ENCODE measurements around the gene S1PR1. TPM values are rescaled to one million over a fixed set of nuclear protein-coding genes. Genes with fewer than 3 reads are reported as not detected.
"Not testable (repeated sequence)": the region's sequence is repeated elsewhere in the genome, so short reads cannot be mapped to it uniquely, and the experiment has no call there.

S1PR1 gene
- total RNA-seq, 1 donor from 2014 or later: not detected

- TF ChIP-seq CTCF (IDR thresholded peaks at IDR 0.05): no peak
- Mint-ChIP-seq H3K4me3 (ENCODE audit: unreplicated experiment) (no peak overlapping the region), H3K4me1 (ENCODE audit: unreplicated experiment) (no peaks in the 10 kb centered on the region), H3K27me3 (ENCODE audit: unreplicated experiment) (no peaks in the 10 kb centered on the region), H3K36me3 (ENCODE audit: unreplicated experiment) (no peaks in the 10 kb centered on the region), H3K9me3 (ENCODE audit: unreplicated experiment) (no peaks in the 10 kb centered on the region), H3K27ac (ENCODE audit: unreplicated experiment) (no peak overlapping the region)
- DNase-seq (ENCODE audit: extremely low spot score, unreplicated experiment): no peak
Observed at GRCh38 chr1:101207891-101208290, 28.9 kb upstream of the S1PR1 start.

- DNase-seq (ENCODE audit: extremely low spot score, unreplicated experiment): no peak
- no peak overlapping the region for H3K4me3 Mint-ChIP-seq (ENCODE audit: unreplicated experiment)
- no peak overlapping the region for H3K27ac Mint-ChIP-seq (ENCODE audit: unreplicated experiment)
- TF ChIP-seq CTCF (IDR thresholded peaks at IDR 0.05): no peak
- no peaks in the 10 kb centered on the region for H3K4me1 Mint-ChIP-seq (ENCODE audit: unreplicated experiment)
- H3K27me3 Mint-ChIP-seq (ENCODE audit: unreplicated experiment): peaks cover 18% of the 10 kb centered on the region
- no peaks in the 10 kb centered on the region for H3K9me3 Mint-ChIP-seq (ENCODE audit: unreplicated experiment)
- no peaks in the 10 kb centered on the region for H3K36me3 Mint-ChIP-seq (ENCODE audit: unreplicated experiment)
Observed at GRCh38 chr1:101215363-101216011, 21.3 kb upstream of the S1PR1 start.

DNA sequence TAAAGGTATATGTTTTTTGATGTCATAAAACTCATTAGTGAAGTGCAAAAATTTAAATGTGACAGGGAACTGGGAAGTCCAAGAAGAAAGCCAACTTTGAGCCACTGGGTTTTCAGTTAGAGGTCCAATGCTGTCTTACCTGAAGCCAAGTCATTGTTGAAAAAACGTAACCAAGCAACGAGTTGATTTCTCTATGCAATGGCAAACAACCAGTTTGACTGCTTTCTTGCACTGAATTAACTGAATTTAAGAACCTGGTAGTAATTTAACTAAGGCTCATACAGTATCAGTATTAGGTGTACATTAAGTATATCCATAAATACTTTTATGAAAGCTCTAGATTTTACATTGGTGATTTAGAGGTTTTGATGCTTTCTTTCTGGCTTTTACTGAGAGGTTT lies 20.2 kb upstream of the S1PR1 start:
- TF ChIP-seq CTCF (IDR thresholded peaks at IDR 0.05): no peak
- peaks cover 19% of the 10 kb centered on the region for H3K27me3 Mint-ChIP-seq (ENCODE audit: unreplicated experiment)
- DNase-seq (ENCODE audit: extremely low spot score, unreplicated experiment): no peak
- H3K27ac Mint-ChIP-seq (ENCODE audit: unreplicated experiment): no peak overlapping the region
- no peaks in the 10 kb centered on the region for H3K4me1 Mint-ChIP-seq (ENCODE audit: unreplicated experiment)
- H3K4me3 Mint-ChIP-seq (ENCODE audit: unreplicated experiment): no peak overlapping the region
- H3K36me3 Mint-ChIP-seq (ENCODE audit: unreplicated experiment): no peaks in the 10 kb centered on the region
- no peaks in the 10 kb centered on the region for H3K9me3 Mint-ChIP-seq (ENCODE audit: unreplicated experiment)

- DNase-seq (ENCODE audit: extremely low spot score, unreplicated experiment): no peak
- Mint-ChIP-seq H3K4me1 (ENCODE audit: unreplicated experiment) (no peaks in the 10 kb centered on the region), H3K36me3 (ENCODE audit: unreplicated experiment) (no peaks in the 10 kb centered on the region), H3K4me3 (ENCODE audit: unreplicated experiment) (no peak overlapping the region), H3K27ac (ENCODE audit: unreplicated experiment) (no peak overlapping the region), H3K27me3 (ENCODE audit: unreplicated experiment) (peaks cover 24% of the 10 kb centered on the region), H3K9me3 (ENCODE audit: unreplicated experiment) (no peaks in the 10 kb centered on the region)
- no peak for TF ChIP-seq CTCF (IDR thresholded peaks at IDR 0.05)
Observed at GRCh38 chr1:101217148-101217547, 19.7 kb upstream of the S1PR1 start.

DNA sequence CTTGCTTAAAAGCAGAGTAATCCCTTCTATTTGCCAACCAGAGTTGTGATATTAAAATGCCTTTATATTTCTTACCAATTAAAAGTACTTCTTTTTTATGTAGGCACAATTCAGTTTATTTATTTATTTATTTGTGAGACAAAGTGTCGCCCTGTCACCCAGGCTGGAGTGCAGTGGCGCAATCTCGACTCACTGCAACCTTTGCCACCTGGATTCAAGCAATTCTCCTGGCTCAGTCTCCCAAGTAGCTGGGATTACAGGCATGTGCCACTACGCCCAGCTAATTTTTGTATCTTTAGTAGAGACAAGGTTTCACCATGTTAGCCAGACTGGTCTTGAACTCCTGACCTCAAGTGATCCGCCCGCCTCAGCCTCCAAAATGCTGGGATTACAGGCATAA lies 17.9 kb upstream of the S1PR1 start:
- not testable (repeated sequence) for H3K4me3 Mint-ChIP-seq (ENCODE audit: unreplicated experiment); H3K36me3 Mint-ChIP-seq (ENCODE audit: unreplicated experiment); DNase-seq (ENCODE audit: extremely low spot score, unreplicated experiment); H3K9me3 Mint-ChIP-seq (ENCODE audit: unreplicated experiment); H3K4me1 Mint-ChIP-seq (ENCODE audit: unreplicated experiment); H3K27ac Mint-ChIP-seq (ENCODE audit: unreplicated experiment)
- peaks cover 28% of the 10 kb centered on the region for H3K27me3 Mint-ChIP-seq (ENCODE audit: unreplicated experiment)
